NCI-H1105 (cell line): Measurements from ENCODE around the gene TMEM243.
"Not testable (repeated sequence)": the region's sequence is repeated elsewhere in the genome, so short reads cannot be mapped to it uniquely, and the experiment has no call there.

Source experiments
- DNase-seq: peaks from one replicate; lab custom pipeline; 2025; lab: John Stamatoyannopoulos, UW

The TMEM243 gene, protein sequence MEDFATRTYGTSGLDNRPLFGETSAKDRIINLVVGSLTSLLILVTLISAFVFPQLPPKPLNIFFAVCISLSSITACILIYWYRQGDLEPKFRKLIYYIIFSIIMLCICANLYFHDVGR

DNA sequence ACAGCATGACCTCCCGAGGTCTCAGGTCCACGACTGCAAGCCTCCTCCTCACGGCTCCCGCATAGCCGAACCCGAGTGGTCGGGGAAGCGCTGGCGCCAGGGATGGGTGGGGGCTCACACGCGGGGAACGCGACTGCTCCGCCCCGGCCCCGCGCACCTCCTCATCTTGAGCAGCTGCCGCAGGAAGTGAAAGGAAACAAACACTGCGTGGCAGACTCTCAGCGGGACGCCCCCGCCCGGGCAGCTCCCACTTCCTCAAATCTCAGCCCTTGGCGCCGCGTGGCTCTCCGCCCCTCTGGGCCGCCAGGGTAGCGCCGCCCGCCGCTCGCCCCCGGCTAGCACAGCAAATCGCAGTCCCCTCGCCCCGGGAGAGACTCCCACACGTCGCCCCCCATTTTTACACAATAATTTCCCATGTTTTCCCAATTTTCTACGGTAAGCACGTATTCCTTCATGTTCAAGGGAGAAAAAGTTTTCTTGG is at the start of gene TMEM243:
Gene TMEM243, minus strand, starts transcription at position 188 of the 481 bp plus-strand sequence. CDS start 229 bp downstream, outside the sequence.
- peak; percentile 9 for DNase-seq

- no peak for DNase-seq
These were observed 47.8 kb upstream of the TMEM243 start for GRCh38 chr7:87267239-87267900.

- DNase-seq = no peak
These were observed 44.0 kb upstream of the TMEM243 start for GRCh38 chr7:87263537-87263936.

DNA sequence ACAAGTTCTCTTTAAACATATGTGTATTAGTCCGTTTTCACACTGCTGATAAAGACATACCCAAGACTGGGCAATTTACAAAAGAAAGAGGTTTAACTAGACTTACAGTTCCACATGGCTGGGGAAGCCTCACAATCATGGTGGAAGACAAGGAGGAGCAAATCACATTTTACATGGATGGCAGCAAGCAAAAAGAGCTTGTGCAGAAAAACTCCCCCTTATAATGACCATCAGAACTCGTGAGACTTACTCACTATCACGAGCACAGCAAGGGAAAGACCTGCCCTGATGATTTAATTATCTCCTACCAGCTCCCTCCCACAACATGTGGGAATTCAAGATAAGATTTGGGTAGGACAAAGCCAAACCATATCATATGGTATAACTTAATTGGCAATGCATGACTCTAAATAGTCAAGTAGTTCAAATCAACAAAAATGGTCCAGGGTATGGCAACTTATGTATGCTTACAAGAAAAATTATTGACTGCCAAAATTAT is 34.1 kb upstream of the TMEM243 start:
- no peak for DNase-seq

DNA sequence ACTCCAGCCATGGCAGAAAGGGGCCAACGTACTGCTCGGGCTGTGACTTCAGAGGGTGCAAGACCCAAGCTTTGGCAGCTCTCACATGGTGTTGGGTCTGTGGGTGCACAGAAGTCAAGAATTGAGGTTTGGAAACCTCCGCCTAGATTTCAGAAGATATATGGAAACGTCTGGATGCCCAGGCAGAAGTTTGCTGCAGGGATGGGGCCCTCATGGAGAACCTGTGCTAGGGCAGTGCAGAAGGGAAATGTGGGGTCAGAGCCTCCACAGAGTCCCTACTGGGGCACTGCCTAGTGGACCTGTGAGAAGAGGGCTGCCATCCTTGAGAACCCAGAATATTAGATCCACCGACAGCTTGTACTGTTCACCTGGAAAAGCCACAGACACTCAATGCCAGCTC is 26.1 kb upstream of the TMEM243 start:
- not testable (repeated sequence) for DNase-seq

- not testable (repeated sequence) for DNase-seq
These were observed 19.0 kb upstream of the TMEM243 start for GRCh38 chr7:87238464-87239051.

GRCh38 chr7:87234949-87235348 is 15.4 kb upstream of the TMEM243 start:
- DNase-seq = no peak

DNA sequence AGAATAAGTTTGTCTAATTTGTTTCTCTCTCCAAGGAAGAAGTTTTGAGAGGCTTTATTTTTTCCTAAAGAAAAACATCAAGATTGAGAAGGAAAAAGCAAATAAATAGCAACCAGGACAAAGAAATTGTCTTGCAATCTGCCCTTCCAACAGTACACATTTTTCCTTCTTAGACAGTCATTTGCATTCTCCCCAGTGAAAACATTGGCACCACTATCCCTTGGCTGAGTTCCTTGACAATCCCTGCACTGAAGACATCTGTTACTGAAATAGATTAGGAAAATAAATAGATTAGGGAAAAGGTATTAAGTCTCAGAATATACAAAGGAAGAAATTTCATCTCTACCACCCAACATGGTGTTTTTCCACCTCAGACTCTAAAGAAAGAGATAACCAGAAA is 12.2 kb upstream of the TMEM243 start:
- no peak for DNase-seq

GRCh38 chr7:87231258-87231657 is 11.7 kb upstream of the TMEM243 start:
- DNase-seq = peak; percentile 49

DNA sequence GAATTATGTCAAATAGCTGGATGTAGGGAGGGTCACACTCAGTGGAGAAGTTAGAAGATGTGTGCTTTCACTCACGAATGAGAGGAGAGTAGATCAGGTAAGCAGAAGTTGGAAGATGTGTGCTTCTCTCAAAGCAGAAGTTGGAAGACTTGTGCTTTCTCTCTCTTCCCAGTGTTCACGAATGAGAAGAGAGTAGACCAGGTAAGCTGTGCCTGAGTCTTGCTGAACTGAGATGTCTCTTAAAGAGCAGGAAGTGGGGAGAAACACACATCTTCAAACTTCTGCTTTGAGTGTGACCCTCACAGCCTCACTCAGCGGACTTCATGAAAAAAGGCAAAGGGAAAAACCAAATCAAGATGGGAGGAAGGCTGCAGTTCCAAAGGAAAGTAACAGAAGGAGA is 7.0 kb upstream of the TMEM243 start:
- DNase-seq = no peak

GRCh38 chr7:87225696-87226095 is 6.2 kb upstream of the TMEM243 start:
- no peak for DNase-seq

GRCh38 chr7:87223666-87224065 is 4.1 kb upstream of the TMEM243 start:
- DNase-seq = no peak

DNA sequence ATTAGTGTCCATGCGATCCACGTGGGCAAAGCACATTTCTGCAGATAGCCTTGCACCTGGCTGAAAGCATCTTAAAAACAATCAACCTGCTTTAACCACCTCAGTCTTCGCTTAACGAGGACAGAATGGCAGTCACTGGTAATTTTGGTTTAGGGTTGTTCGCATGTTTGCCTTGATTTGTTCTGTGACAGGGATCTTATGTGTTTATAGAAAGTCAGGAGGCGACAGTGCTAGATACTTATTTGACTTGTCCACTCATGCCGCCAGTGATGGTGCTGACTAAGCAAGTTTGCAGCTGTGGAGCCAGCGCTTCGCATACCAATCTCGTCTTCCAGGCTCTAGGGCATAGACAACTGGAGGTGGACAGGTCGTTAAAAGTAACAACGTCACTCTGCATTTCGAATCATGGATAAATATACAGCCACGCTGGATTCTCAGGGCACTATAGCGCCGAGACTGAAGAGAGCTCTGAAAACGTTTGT is 1.2 kb upstream of the TMEM243 start:
- peak; percentile 31 for DNase-seq

GRCh38 chr7:87220026-87220733 is 648 bp upstream of the TMEM243 start:
- DNase-seq = peak; percentile 88

GRCh38 chr7:87218796-87219544 is 562 bp downstream of the TMEM243 start:
- DNase-seq = no peak

DNA sequence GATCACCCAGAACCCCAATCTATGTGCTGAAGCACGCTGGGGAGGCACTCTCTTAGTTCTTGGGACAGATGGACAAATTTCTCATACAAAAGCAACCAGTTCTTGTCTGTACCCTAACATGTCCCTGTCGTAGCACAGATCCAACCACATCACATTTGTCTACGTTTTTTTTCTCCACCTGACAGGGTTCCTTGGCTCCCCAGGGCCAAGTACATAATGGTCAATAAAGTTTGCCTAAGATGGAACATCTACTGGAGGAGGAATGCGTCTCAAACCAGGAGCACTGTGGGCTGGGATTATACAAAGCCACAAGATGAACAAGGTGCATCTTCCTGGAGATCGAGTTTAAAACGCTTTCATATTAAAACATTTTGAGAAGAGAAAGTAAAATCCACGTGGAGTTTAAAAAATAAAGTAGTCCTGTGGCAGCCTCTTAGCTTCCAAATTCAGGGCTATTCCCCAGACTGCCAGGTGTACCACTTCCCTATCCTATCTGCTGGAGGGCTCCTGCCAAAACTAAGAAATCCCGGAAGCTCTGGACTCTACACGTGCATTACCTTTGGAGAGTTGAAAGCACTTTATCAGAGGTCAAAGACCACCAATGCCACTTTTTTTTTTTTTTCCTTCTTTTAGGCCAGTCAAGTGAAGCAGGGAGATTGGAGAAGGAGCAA is 1.4 kb downstream of the TMEM243 start:
- no peak for DNase-seq

- no peak for DNase-seq
These were observed 2.6 kb downstream of the TMEM243 start for GRCh38 chr7:87216701-87217508.

DNA sequence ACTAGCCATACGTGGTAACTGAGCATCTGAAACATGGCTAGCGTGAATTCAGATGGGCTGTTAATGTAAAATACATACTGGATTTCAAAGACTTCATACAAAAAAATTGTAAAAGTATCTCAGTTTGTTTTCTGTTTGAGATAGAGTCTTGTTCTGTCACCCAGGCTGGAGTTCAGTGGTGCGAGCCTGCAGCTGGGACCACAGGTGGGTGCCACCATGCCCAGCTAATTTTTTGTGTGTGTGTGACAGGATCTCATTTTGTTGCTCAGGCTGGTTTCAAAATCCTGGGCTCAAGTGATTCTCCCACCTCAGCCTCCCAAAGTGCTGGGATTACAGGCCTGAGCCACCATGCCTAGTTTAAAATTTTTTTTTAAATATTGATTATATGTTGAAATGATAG is 4.5 kb downstream of the TMEM243 start:
- DNase-seq = no peak

GRCh38 chr7:87213811-87214210 is 5.7 kb downstream of the TMEM243 start:
- no peak for DNase-seq

- no peak for DNase-seq
These were observed 6.3 kb downstream of the TMEM243 start for GRCh38 chr7:87213252-87213651.
